SK-N-SH treated with all-trans-retinoic acid at 6 μM for 48 hours (cell line): ENCODE results near the gene LSS.
"Not testable (repeated sequence)": the region's sequence is repeated elsewhere in the genome, so short reads cannot be mapped to it uniquely, and the experiment has no call there.

Source experiments
- CSRNP3 ChIP-seq: fragments of 250-450 bp; sonication (Bioruptor Pico); IDR thresholded peaks from 2 replicates; pipeline ENCODE4 v1.5.1; 2021; ENCODE audit warnings: mild to moderate bottlenecking, moderate library complexity
- SNAI2 ChIP-seq: fragments of 250-450 bp; sonication (Bioruptor Pico); IDR thresholded peaks from 2 replicates; pipeline ENCODE4 v1.5.0; 2020; ENCODE audit warnings: mild to moderate bottlenecking, moderate library complexity
- TSHZ2 ChIP-seq: fragments of 250-450 bp; sonication (Bioruptor Pico); IDR thresholded peaks from 2 replicates; pipeline ENCODE4 v1.5.0; 2020; ENCODE audit warnings: mild to moderate bottlenecking, moderate library complexity
- ZFP3 ChIP-seq: fragments of 250-450 bp; sonication (Bioruptor Pico); IDR thresholded peaks from 2 replicates; pipeline ENCODE4 v1.5.0; 2020; ENCODE audit warnings: mild to moderate bottlenecking, moderate library complexity

GRCh38 chr21:46147429-46147828 lies 81.1 kb downstream of the LSS start:
- not testable (repeated sequence) for TF ChIP-seq SNAI2 (CRISPR knock-in tag); ZFP3 (CRISPR knock-in tag); TSHZ2; CSRNP3
